GM12891 (cell line): ENCODE measurements around the gene FAM25G.
"Not testable (repeated sequence)": the region's sequence is repeated elsewhere in the genome, so short reads cannot be mapped to it uniquely, and the experiment has no call there.

Source experiments
- DNase-seq: peaks from one replicate; pipeline ENCODE4 v3.0.0; 2011; ENCODE audit warnings: low spot score; ENCODE audit not compliant: insufficient read length
- FAIRE-seq: peaks from 2 replicates; lab custom pipeline; 2011; peaks lifted over from hg19 to GRCh38; lab: Jason Lieb, UNC
- PAX5 ChIP-seq: IDR thresholded peaks from 2 replicates; pipeline ENCODE4 v1.6.1; 2011; ENCODE audit warnings: low read length, moderate library complexity, mild to moderate bottlenecking; ENCODE audit not compliant: insufficient read depth, severe bottlenecking
- POLR2A ChIP-seq: IDR thresholded peaks from 2 replicates; pipeline ENCODE4 v1.6.1; 2011; ENCODE audit warnings: low read depth, low read length, control low read depth
- POLR2AphosphoS5 ChIP-seq: IDR thresholded peaks from 2 replicates; pipeline ENCODE4 v1.6.1; 2011; ENCODE audit warnings: low read depth, low read length, control low read depth
- POU2F2 ChIP-seq: IDR thresholded peaks from 2 replicates; pipeline ENCODE4 v1.6.1; 2011; ENCODE audit warnings: low read depth, mild to moderate bottlenecking, control low read depth, low read length, moderate library complexity
- SPI1 ChIP-seq: IDR thresholded peaks from 2 replicates; pipeline ENCODE4 v1.6.1; 2011; ENCODE audit warnings: low read depth, low read length, control low read depth
- TAF1 ChIP-seq: IDR thresholded peaks from 2 replicates; pipeline ENCODE4 v1.6.1; 2011; ENCODE audit warnings: low read depth, low read length, control low read depth

FAM25G gene

GRCh38 chr10:47467957-47468356 is 23.5 kb downstream of the FAM25G start:
- not testable (repeated sequence) for DNase-seq, FAIRE-seq

DNA sequence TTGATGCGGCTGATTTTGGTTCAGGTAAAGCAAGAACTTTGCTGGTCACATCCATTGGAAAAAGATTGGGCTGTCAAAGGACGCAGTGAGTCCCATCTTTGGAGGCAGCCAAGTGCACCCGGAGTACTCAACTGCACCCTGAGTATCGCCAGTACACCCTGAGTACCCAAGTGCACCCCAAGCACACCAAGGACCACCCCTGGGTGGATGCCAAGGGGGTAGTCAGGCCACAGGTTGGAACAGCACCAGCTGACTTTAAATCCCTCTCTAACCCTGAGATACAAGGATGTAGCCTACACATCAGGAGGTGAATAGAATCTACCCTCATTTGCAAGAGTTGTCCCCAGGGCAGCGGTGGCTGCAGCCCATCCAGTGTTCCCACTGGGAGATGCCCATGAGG is 24.0 kb downstream of the FAM25G start:
- FAIRE-seq, DNase-seq: not testable (repeated sequence)

GRCh38 chr10:47465216-47465917 is 26.1 kb downstream of the FAM25G start:
- FAIRE-seq, DNase-seq: not testable (repeated sequence)

DNA sequence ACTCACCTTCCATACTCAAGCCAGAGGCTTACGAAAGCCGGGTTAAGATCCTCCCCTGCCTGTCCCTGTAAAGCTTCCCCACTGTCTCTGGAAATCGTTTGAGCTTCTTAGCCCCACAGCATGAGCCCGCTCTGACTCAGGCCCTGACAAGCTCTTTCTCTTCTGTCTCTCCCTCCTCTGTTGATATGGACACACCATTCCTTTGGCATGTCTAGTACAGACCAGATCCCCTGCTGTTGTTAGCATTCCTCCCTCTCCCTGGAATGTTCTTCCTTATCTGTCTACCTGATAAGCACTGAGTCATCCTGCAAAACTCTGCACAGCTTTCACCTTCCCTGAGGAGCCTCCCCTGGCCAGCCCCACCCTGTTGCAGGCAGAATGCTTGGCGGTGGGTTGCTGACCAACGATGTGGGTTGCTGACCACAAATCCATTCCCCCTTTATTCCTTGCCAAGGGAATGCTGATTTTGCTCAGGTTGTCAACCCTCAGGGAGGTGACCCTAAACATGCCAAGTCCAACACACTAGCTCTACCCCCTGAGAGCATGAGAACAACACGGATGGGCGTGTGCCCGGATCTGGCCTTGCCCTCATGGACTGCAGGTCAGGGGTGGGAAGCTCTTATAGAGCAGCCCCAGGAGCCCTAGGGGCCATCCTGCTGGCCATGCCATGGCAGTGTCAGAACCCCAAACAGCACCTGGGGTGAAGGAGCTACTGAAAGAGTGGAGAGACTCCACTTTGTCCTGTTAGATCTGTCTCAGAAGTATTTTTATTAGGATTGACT is 28.7 kb downstream of the FAM25G start:
- not testable (repeated sequence) for FAIRE-seq, DNase-seq

DNA sequence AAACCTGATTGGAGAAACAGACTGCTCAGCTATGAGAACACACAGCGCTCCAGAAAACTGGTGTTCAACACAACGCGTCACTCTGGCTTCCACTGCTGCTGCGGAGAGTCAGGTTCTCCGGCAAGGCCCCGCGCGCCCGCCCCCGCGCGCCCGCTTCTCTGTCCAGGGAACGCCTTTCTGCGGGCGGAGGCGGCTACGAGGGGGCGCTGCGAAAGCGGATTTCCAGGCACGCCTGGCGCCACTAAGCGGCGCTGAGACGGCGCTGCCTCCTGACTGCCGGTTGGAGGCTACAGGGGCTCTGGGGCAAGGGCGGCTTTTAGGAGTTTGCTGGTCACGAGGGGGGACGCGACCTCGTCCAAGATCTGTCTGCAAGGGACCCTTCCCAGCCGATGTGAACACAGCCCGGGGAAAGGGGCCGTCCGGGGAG is 30.2 kb downstream of the FAM25G start:
- not testable (repeated sequence) for FAIRE-seq, DNase-seq

DNA sequence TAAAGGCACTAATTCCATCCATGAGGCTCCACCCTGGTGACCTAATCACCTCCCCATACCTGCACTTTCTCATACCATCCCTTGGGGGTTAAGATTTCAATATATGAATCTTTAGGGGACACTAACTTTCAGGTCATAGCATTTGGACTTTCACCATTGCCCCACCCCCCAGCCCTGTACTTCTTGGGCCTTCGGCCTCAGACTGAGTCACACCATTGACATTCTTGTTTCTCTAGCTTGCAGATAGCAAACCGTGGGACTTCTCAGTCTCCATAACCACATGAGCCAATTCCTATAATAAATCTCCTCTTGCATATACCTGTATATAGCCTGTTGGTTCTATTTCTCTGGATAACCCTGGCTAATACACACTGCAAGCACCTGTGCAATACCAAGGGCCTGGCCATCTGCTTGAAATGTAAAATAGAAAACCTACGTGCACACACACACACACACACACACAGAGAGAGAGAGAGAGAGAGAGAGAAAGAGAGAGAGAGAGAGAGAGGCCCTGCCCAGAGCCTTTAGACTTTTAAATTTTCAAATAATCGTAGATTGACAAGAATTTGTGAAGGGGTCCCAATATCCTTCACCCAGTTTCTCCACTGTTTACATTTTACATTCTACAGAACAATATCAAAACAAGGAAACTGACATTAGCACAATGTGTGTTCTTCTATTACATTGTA is 32.9 kb downstream of the FAM25G start:
- TF ChIP-seq POLR2AphosphoS5, result no peak
- TF ChIP-seq POU2F2, result no peak
- TF ChIP-seq SPI1, result no peak
- no peak for TF ChIP-seq TAF1
- TF ChIP-seq PAX5, result no peak
- no peak for TF ChIP-seq POLR2A
- no peak for FAIRE-seq
- no peak for DNase-seq

GRCh38 chr10:47457826-47458225 is 33.7 kb downstream of the FAM25G start:
- TF ChIP-seq SPI1, result no peak
- TF ChIP-seq PAX5, result no peak
- TF ChIP-seq POLR2AphosphoS5, result no peak
- TF ChIP-seq POU2F2, result no peak
- no peak for TF ChIP-seq POLR2A
- TF ChIP-seq TAF1, result no peak
- DNase-seq (no peak), FAIRE-seq (no peak)

GRCh38 chr10:47457528-47457820 is 34.0 kb downstream of the FAM25G start:
- no peak for FAIRE-seq
- no peak for DNase-seq
- TF ChIP-seq POLR2A (no peak), POLR2AphosphoS5 (no peak), TAF1 (no peak), SPI1 (no peak), POU2F2 (no peak), PAX5 (no peak)

- DNase-seq (no peak), FAIRE-seq (no peak)
- TF ChIP-seq TAF1, result no peak
- TF ChIP-seq POU2F2, result no peak
- TF ChIP-seq PAX5, result no peak
- no peak for TF ChIP-seq POLR2A
- no peak for TF ChIP-seq SPI1
- TF ChIP-seq POLR2AphosphoS5, result no peak
Measured at GRCh38 chr10:47456794-47457527, 34.5 kb downstream of the FAM25G start.

DNA sequence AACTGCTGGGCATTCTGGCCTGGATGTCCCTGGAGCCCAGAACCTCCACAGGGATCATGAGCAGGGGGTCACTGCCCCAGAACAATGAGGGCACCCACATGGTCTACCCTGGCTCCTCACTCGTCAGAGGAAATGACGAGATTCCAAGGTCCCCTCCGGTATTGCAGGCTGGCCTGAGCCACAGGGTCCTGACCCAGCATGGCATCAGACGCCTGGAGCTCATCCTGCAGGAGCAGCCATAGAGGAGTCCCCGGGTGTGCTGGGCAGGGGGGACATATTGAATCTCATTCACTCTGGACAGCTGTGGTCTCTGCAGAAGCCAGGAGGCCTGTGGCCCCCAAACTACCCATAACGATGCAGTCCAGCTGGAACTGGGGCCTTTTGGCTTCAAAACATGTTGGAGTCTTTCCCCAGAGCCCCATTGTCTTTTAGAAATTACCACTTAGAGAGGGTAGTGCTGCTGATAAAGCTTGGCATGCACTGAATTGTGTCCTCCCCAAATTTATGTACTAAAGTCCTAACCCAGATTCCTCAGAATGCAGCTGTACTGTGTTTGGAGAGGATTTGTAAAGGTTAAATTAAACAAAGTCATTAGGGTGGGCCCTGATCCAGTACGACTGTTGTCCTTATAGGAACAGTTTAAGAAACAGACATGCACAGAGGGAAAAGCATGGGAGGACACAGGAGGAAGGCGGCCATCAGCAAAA is 35.3 kb downstream of the FAM25G start:
- DNase-seq (no peak), FAIRE-seq (no peak)
- TF ChIP-seq SPI1 (no peak), TAF1 (no peak), PAX5 (no peak), POLR2A (no peak), POLR2AphosphoS5 (no peak), POU2F2 (no peak)

DNA sequence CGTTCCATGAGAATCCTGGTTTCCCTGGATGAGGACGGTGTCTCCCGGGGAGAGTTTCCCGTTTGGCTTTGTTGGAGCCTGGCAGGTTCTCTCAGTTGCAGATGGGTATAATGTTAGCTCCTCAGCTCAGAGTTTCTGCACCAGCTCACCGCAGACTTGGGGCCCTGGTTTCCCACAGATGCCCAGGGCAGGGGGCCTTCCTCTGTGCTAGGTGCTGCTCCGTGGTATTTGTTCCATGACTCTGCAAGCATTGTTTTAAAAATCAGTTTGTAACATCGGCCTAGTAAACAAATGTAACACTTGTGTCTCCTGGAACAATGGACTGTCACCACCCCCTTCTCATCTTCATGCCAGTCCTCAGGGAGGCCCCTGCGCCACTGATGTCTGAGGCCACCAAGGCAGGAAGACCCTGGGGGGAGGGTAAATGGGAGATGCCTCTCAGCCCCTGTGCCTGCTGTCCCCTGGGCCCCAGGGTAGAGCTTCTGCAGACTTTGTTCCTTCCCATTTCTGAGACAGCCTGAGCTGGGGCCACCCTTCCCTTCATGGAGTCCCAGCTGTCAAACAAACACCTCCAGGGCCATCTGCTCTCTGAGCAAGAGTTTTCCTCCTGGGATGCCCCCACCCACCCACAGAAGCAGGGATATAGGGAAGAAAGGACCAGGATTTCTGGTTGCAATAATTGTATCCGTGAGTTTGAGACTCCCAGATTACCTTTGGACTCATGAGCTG is 36.0 kb downstream of the FAM25G start:
- DNase-seq, FAIRE-seq: not testable (repeated sequence)
